ENCODE data around the gene PIP4K2C.

- no peak for TF ChIP-seq CTCF (IDR thresholded peaks at IDR 0.05)
- TF ChIP-seq POLR2A (IDR thresholded peaks at IDR 0.05; ENCODE audit: low read depth), result no peak
- no peak for TF ChIP-seq POLR2AphosphoS5 (IDR thresholded peaks at IDR 0.05)
These were observed 12.8 kb upstream of the PIP4K2C start for GRCh38 chr12:57577981-57578758.

Measured in esophagus muscularis mucosa (tissue), 3 donors.